Measurements from ENCODE around the gene SLFN11.
A peak's percentile ranks its signal among the peaks of the same experiment; 100 is the strongest.
"Not testable (repeated sequence)": the region's sequence is repeated elsewhere in the genome, so short reads cannot be mapped to it uniquely, and the experiment has no call there.

Gene SLFN11, protein sequence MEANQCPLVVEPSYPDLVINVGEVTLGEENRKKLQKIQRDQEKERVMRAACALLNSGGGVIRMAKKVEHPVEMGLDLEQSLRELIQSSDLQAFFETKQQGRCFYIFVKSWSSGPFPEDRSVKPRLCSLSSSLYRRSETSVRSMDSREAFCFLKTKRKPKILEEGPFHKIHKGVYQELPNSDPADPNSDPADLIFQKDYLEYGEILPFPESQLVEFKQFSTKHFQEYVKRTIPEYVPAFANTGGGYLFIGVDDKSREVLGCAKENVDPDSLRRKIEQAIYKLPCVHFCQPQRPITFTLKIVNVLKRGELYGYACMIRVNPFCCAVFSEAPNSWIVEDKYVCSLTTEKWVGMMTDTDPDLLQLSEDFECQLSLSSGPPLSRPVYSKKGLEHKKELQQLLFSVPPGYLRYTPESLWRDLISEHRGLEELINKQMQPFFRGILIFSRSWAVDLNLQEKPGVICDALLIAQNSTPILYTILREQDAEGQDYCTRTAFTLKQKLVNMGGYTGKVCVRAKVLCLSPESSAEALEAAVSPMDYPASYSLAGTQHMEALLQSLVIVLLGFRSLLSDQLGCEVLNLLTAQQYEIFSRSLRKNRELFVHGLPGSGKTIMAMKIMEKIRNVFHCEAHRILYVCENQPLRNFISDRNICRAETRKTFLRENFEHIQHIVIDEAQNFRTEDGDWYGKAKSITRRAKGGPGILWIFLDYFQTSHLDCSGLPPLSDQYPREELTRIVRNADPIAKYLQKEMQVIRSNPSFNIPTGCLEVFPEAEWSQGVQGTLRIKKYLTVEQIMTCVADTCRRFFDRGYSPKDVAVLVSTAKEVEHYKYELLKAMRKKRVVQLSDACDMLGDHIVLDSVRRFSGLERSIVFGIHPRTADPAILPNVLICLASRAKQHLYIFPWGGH

DNA sequence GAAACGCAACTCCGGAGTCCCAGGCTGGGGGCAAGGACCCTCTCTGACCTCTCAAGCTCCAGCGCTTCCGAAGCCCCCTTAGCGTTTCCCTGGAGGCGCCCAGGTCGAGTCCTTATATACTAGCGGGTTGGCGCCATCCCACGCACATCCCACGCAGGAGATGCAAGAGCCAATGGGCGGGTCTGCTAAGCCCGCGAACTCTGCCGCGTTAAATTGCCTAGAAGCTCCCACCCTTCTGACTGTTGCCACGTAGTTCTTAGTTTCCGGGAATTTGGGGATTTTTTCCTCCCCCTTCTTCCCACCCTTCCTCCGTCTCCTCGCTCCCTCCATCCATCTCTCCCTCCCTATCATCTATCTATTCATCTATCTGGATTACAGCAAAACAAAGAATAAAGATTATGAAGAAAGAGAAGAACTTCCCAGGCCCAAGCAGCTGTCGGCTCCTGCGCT is at the start of gene SLFN11:
Gene SLFN11, minus strand, starts transcription at position 88 of the 450 bp plus-strand sequence. CDS start 9,814 bp downstream, outside the sequence.
- peak; percentile 44 for DNase-seq

DNA sequence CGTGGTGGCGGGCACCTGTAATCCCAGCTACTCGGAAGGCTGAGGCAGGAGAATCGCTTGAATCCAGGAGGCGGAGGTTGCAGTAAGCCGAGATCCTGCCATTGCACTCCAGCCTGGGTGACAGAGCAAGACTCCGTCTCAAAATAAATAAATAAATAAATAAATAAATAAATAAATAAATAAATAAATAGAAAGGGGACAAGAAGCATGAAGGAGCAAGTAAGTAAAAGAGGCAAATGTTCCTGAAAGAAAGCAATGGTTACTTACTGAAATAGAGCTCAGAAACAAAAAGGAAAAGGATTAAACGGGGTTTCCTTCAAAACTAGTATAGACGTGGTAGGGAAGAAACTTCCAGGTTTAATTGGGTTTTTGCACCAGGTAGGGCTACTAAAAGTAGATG is 47.6 kb upstream of the SLFN11 start:
- not testable (repeated sequence) for DNase-seq

DNA sequence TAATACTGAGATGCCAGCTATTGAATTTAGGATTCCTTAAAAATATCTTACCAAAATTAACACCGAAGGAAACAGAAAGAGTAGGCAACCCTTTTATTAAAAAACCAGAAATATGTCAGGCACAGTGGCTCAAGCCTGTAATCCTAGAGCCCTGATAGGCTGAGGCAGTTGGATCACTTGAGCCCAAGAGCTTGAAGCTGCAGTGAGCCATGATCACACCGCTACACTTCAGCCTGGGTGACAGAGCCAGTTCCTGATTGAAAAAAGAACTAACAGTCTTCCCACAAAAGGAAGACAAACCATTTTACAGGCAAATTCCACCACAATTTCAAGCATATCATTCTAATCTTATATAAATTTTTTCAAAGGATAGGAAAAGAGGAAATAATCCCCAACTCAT is 43.2 kb upstream of the SLFN11 start:
- DNase-seq: no peak

DNA sequence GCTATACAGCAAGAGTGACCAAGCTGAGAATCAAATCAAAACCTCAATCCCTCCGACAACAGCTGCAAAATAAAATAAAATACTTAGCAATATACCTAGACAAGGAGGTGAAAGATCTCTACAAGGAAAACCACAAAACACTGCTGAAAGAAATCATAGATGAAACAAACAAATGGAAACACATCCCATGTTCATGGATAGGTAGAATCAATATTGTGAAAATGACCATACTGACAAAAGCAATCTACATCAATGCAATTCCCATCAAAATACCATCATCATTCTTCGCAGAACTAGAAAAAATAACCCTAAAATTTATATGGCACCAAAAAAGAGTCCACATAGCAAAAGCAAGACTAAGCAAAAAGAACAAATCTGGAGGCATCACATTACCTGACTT is 41.3 kb upstream of the SLFN11 start:
- DNase-seq: not testable (repeated sequence)

DNA sequence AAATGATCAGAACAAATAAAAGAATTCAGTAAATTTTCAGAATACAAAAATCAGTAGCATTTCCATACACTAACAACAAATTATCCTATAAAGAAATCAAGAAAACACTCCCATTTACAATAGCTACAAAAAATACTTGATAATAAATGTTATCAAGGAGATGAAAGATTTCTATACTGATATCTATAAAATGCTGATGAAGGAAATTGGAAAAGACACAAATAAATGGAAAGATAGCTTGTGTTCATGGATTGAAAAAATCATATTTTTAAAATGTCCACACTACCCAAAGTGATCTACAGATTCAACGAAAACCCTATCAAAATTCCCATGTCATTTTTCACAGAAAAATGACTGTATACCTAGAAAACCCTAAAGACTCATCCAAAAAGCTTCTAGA is 40.8 kb upstream of the SLFN11 start:
- DNase-seq: no peak

DNA sequence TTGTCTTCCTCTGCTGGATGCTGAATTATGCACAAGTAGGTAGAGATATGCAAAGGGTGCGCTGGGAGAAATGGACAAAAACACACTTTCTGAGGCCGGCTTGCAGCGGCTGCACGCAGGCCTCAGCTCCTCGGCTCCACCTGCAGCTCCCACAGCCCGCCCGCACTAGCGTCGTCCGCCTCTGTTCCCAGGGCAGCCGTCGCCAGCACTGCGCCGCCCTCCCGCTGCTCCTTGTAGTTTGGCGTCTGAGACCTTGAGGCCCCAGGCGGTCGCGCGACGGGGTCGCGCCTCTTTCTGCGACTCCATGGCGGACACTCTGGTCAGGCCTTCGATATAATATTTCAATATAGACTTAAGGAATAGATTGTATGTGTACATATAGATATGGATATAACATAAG is 34.1 kb upstream of the SLFN11 start:
- no peak for DNase-seq

DNA sequence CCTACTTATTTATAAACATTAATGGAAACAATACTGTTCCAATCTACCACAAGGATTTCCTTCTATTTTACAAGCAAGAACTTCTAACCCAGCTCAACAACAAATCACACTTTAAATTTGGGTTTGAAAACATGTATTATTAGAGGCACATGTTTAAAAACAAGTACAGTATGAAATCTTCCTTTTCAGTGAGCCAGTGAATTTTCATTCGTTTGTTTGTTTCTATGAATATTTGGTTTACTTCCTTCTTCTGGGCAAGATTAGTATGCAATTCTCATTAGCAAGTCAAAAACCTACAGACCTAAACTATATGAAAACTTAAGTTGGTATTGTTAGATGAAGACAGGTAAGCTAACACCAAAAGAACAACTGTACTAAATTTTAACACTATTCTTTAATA is 33.1 kb upstream of the SLFN11 start:
- no peak for DNase-seq

DNA sequence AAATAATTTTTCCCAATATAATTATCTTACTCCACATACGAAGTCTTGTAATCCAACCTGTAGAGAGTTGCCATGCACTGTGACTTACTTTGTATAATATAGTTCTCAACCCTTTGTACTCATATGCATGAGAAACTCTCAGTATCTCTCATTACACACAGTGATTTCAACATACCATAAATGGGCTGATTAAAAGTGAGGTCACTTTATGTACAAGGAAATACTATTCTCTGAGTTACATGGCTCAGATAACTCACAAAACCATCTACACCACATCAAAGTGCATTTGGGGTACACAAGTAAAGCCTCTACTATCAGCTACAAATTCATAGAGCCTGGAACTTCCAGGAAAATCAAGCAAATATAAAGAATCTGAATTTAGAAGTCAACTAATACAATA is 30.9 kb upstream of the SLFN11 start:
- no peak for DNase-seq

DNA sequence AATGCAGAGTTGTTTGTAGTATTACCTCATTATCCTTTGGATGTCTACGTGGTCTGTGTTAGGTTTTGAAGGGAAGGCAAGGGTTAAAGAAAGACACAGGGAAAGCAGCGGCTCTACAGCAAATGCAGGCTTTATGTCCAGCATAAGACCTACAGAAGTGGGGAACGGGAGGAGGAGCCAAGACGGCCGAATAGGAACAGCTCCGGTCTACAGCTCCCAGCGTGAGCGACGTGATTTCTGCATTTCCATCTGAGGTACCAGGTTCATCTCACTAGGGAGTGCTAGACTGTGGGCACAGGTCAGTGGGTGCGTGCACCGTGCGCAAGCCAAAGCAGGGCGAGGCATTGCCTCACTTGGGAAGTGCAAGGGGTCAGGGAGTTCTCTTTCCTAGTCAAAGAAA is 20.4 kb upstream of the SLFN11 start:
- not testable (repeated sequence) for DNase-seq

DNA sequence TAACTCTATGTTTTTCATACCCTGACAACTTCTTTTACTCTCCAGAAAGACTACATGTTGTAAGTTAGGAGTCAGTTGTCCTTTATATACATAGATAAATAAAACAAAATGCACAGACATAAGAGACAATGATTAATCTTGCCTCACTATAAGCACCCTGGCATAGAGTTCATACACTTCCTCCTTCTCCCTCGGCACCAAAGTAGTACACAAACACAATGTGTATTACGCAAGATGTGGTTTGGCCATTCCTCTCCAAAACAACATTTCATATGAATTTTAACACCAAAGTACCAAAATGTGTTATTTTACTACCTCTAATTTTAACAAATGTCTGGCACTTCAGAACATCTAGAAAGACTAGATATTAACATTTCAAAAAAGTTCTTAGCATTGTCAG is 17.2 kb upstream of the SLFN11 start:
- no peak for DNase-seq

DNA sequence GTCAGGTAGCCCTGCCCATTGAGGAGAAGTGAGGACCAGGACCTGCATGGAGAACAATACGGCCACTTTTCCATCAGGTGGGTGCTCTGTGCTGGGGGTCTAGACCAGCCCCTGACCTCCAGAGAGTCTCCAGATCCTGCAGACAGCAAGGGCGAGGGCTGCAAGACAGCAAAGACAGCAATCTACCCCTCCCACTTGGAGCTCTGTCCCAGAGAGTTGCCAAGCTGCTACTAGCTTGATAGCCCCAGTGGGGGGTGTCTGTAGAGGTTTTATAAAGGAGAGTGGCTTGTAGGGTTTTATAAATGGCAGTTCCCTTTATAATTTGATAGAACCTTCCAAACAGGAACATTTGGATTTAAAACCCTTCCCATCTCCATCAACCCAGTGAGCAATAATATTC is 16.7 kb upstream of the SLFN11 start:
- no peak for DNase-seq

DNA sequence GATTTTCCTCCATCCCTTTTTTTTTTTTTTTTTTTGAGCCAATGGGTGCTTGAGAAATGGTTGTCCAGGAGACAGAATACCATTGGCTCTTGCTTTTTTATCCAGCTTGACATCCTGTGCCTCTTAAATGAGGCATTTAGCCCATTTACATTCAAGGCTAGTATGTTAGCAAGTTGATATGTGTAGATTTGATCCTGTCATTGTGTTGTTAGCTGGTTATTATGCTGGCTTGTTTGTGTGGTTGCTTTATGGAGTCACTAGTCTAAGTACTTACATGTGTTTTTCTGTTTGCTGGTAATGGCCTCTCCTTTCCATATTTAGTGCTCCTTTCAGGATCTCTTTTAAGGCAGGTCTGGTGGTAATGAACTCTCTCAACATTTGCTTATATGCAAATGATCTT is 14.1 kb upstream of the SLFN11 start:
- no peak for DNase-seq

DNA sequence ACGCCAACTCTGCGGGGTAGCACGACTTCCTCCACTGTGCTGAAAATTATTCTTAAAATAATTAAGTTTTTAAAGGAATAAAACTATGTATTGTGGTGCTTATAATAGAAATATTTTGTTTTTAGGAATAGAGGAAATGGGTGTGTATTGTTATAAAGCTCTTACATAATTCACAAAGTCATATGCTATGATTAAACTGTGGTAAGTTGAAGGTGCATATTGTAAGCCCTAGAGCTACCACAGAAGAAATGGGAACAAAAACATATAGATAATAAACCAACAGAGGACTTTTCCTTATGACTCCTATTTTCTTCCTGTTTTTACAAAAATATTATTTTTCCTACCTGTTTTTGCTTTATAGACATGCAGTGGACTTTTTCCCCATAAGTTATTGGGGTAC is 4.3 kb upstream of the SLFN11 start:
- no peak for DNase-seq

DNA sequence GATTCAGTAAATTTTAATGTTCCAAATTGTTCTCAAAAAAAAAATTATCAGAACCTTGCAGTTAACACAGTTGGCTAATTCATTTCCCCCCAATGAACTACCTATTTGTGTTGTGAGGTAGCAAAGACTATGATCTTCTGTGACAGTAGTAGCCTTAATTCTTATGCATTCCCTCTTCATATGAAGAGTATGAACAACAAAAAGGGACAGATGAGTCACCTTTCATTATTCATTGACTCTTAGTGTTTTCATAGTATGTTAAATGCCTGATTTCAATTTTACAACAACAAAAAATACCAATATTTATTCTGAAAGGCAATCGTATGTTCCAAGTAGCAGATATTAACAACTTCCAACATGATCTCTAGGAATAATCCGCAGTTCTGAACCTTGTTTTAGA is 3.6 kb upstream of the SLFN11 start:
- DNase-seq: no peak

DNA sequence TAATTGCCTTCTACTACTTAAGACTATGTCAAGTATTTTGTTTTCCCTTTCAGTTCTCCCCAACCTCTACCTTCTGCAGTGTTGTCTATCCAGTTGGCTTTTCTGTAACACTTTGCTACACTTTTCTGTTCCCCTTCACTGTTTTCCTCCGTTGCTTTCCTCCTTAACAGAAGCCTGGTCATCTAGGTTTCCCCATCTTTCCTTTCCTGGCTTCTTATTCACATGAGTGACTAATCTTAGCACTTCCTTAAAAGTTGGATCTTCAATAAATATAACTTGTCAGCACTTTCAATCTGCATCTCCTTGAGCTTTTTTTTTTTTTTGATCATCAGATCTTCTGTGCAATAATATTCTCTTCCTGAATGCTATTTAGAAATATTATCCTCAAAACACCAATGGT is 2.8 kb upstream of the SLFN11 start:
- no peak for DNase-seq

DNA sequence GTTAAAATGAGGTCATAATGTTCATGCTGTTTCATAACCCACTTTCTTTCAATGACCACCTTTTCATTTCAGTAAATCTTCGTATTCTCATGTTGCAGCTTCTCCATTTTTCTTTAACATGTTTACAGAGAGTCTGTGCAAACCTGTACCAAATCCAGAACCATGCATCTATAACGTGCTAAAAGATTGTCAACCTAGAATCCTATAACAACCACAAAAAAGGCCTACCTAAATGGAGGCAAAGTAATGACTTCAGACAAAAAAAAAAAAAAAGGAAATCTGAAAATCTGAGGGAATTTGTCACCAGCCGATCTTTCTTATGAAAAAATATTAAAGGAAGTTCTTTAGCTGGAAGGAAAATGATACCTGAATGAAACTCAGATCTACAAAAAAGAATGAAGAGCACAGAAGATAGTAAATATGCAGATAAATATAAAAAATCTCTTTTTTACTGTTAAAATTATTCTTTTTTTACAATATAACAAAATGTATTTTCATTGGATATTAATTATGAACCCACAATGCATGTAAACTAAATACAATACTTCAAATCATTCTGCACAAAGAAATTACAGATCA is 1.4 kb upstream of the SLFN11 start:
- no peak for DNase-seq

DNA sequence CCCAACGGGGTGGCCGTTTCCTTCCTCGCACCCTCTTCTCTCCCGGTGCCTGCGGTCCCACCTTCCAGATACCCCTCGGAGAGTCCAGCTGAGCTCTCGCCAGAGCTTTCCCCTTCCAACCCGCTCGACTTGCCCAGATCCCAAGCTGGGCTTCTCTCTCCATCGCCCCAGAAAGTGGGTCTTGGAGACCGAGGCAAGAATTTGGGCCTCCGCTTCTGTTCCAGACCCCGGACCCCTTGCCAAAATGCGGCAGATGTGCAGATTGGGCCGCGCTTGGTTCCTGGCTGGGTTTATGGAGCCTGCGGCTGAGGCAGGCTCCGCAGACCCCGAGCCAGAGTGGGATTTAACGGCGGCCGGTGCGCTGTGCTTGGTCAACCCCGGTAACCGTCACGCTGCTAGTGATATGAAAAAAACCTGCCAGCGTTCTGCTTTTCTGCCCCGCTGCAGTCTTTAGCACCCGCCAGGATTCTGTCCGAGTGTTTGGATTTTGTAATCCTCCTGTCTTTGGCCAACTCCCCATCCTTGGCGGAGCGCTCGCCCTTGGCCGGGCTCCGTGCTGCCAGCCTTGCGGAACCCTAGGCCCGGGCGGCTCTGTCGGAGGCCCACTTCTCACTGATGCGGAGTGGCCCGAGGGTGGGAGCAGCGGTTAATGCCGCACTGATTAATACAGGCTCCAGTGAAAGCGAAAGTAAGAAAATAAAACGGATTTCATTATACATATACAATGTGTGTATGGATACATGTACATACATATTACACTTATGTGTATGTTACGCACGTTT is 754 bp upstream of the SLFN11 start:
- no peak for DNase-seq

DNA sequence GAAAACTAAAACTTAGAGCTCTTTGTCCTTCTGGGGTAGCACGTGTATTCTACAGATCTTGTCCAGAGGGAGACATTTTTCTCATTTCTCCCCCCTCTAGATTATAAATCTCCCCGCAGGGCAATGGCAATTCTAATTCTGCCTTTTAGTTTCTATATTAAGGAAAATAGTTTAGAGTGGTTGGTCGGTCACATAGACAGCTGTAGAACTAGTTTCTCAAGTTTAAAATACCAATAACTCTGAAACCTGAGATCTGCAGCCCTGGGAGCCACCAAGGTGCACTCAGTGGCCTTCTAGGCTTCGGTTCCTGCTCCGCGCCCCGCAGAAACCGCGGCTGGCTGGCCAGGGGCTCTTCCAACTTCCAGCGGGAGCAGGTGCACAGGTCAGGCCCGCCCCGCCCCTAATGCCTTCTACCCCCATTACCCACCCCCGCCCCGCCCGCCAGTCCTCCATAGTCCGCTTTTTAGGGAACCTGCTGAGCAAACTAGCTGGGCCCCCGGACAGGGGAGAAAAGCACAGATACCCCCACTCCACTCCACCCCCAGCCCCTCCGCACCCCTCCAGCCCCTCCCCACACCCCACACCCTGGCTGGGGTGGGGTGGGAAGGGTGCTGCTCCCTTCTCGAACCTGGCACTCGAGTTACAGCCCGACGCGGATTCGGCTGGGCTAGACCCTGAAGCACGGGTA is 431 bp downstream of the SLFN11 start:
- DNase-seq: no peak

DNA sequence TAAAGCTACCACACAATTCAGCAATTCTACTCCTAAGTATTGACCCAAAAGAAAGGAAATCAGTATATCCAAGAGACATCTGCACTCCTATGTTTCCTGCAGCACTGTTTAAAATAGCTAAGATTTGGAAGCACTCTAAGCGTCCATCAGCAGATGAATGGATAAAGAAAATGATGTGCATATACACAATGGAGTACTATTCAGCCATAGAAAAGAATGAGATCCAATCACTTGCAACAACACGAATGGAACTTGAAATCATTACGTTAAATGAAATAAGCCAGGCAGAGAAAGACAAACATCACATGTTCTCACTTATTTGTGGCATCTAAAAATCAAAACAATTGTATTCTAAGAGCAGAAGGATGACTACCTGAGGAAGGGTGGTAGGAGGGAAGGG is 1.5 kb downstream of the SLFN11 start:
- no peak for DNase-seq

DNA sequence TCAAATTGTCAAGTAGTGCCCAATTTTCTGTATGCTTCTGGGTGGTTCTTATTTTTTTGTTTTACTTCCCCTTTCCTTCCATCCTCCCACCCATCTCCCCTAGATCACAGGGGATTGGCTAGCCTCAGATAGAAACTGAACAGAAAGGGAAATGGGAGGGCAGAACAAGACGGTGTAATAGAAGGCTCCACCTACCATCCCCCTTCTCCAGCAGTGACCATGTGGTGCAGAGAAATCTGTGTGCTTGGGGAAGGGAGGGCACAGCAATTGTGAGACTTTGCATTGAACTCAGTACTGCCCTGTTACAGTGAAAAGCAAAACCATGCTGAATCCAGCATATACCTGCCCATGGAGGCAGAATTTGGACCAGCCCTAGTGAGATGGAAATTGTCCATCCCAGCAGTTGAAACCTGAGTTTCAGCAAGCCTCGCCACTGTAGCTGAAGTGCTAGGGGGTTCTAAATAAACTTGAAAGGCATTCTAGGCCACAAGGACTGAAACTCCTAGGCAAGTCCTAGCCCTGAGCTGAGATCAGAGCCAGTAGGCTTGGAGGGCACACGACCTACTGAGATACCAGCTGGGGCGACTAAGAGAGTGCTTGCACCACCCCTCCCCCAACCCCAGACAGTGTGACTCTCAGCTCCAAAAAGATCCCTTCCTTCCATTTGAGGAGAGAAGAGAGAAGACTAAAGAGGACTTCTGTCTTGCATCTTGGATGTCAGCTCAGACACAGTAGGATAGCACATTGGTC is 5.2 kb downstream of the SLFN11 start:
- no peak for DNase-seq

DNA sequence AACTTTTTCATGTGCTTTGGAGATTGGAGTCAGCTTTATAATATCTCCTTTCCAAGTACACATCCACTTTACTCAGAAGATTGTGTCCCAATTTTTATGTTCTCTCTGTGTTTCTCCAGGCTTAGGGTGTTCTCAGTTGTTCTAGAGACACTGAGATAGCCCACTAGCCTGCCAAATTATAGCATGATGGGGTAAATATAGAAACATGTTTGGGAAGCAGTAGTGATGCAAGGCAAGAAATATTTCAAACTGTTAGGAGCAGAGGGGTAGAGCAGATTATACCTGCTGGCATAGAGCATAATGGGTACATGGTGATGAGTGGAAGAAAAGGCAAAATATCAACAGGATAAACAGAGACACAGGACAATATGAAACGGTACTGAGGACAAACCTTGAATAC is 12.4 kb downstream of the SLFN11 start:
- DNase-seq: no peak
